Osteoblast (primary cell): ENCODE results near the gene TET2. TPM values are rescaled to one million over a fixed set of nuclear protein-coding genes. Genes with fewer than 3 reads are reported as not detected.

Source experiments
- DNase-seq: peaks from one replicate; pipeline ENCODE4 v3.0.0; 2011; ENCODE audit warnings: low spot score, mixed read lengths; ENCODE audit not compliant: insufficient read length; ENCODE audit errors: missing footprints
- H2AFZ ChIP-seq: 2 replicates; pipeline ENCODE4 v1.6.0; 2011; ENCODE audit warnings: mild to moderate bottlenecking, low read length
- H3K27ac ChIP-seq: 2 replicates; pipeline ENCODE4 v1.5.1; 2011; ENCODE audit warnings: mild to moderate bottlenecking, low read depth, low read length, moderate library complexity
- H3K27me3 ChIP-seq: 2 replicates; pipeline ENCODE4 v1.6.0; 2012; ENCODE audit warnings: mild to moderate bottlenecking, control low read depth, inconsistent platforms, low read length, moderate library complexity; ENCODE audit not compliant: insufficient read depth
- H3K36me3 ChIP-seq: 2 replicates; pipeline ENCODE4 v1.5.1; 2011; ENCODE audit warnings: mild to moderate bottlenecking, low read length, control low read depth, moderate library complexity; ENCODE audit not compliant: insufficient read depth
- H3K4me1 ChIP-seq: 2 replicates; pipeline ENCODE4 v1.5.1; 2011; ENCODE audit warnings: mild to moderate bottlenecking, low read length, control low read depth, moderate library complexity; ENCODE audit not compliant: insufficient read depth
- H3K4me2 ChIP-seq: 2 replicates; pipeline ENCODE4 v1.6.0; 2011; ENCODE audit warnings: mild to moderate bottlenecking, low read length; ENCODE audit not compliant: insufficient read depth
- H3K4me3 ChIP-seq: fragments of 200-600 bp; sonication (generic); 3 replicates; pipeline ENCODE4 v1.5.1; 2012; ENCODE audit warnings: mild to moderate bottlenecking, low read length, inconsistent platforms; ENCODE audit not compliant: insufficient read depth
- H3K79me2 ChIP-seq: 2 replicates; pipeline ENCODE4 v1.6.0; 2012; ENCODE audit warnings: mild to moderate bottlenecking, low read length, control low read depth, inconsistent platforms; ENCODE audit not compliant: insufficient read depth
- H3K9me3 ChIP-seq: 2 replicates; pipeline ENCODE4 v1.5.1; 2011; ENCODE audit warnings: low read depth, low read length, control low read depth
- H4K20me1 ChIP-seq: 2 replicates; pipeline ENCODE4 v1.6.0; 2012; ENCODE audit warnings: mild to moderate bottlenecking, low read length, control low read depth; ENCODE audit not compliant: insufficient read depth
- CTCF ChIP-seq: IDR thresholded peaks from 2 replicates; pipeline ENCODE4 v1.5.1; 2011; ENCODE audit warnings: mild to moderate bottlenecking, low read depth, low read length, moderate library complexity; ENCODE audit errors: extremely low read depth
- total RNA-seq: library from RNA; depleted of rRNA; stranded (reverse); fragments of >200 nt; gene quantifications from 2 replicates; pipeline ENCODE4 v1.2.3, GENCODE V29; 2012

The TET2 gene
- total RNA-seq, 1 donor = 15.9 TPM

- Histone ChIP-seq H3K27me3 (no peaks in the 10 kb centered on the region), H3K27ac (no peak overlapping the region), H4K20me1 (peaks cover 17% of the 10 kb centered on the region), H3K4me2 (no peak overlapping the region), H3K9me3 (no peaks in the 10 kb centered on the region), H3K36me3 (no peaks in the 10 kb centered on the region), H3K79me2 (peaks cover 44% of the 10 kb centered on the region), H3K4me3 (no peak overlapping the region), H3K4me1 (no peaks in the 10 kb centered on the region), H2AFZ (no peak overlapping the region)
- no peak for DNase-seq
- no peak for TF ChIP-seq CTCF
Observed at GRCh38 chr4:105158837-105159236, 12.2 kb downstream of the TET2 start.

- H3K4me2 ChIP-seq = no peak overlapping the region
- peaks cover 27% of the 10 kb centered on the region for H3K79me2 ChIP-seq
- TF ChIP-seq CTCF = no peak
- H3K9me3 ChIP-seq = no peaks in the 10 kb centered on the region
- H3K27ac ChIP-seq = no peak overlapping the region
- H3K4me1 ChIP-seq = no peaks in the 10 kb centered on the region
- H3K27me3 ChIP-seq = no peaks in the 10 kb centered on the region
- no peaks in the 10 kb centered on the region for H3K36me3 ChIP-seq
- H4K20me1 ChIP-seq = peaks cover 3% of the 10 kb centered on the region
- DNase-seq = no peak
- H3K4me3 ChIP-seq = no peak overlapping the region
- no peak overlapping the region for H2AFZ ChIP-seq
Observed at GRCh38 chr4:105162123-105162796, 15.6 kb downstream of the TET2 start.

- H3K79me2 ChIP-seq = peaks cover 20% of the 10 kb centered on the region
- no peak for TF ChIP-seq CTCF
- H4K20me1 ChIP-seq = peaks cover 3% of the 10 kb centered on the region
Observed at GRCh38 chr4:105164548-105164947, 17.9 kb downstream of the TET2 start.

GRCh38 chr4:105166066-105166465, 19.4 kb downstream of the TET2 start:
- Histone ChIP-seq H4K20me1 (peaks cover 6% of the 10 kb centered on the region), H3K4me2 (no peak overlapping the region), H3K79me2 (peaks cover 23% of the 10 kb centered on the region), H3K36me3 (no peaks in the 10 kb centered on the region), H3K4me1 (no peaks in the 10 kb centered on the region), H3K9me3 (no peaks in the 10 kb centered on the region), H2AFZ (no peak overlapping the region), H3K27ac (no peak overlapping the region), H3K27me3 (no peaks in the 10 kb centered on the region), H3K4me3 (no peak overlapping the region)
- no peak for TF ChIP-seq CTCF
- no peak for DNase-seq

More at GRCh38 chr4:105164548-105164947, 17.9 kb downstream of the TET2 start:
- no peaks in the 10 kb centered on the region for H3K27me3 ChIP-seq
- H3K9me3 ChIP-seq = no peaks in the 10 kb centered on the region
- H3K27ac ChIP-seq = no peak overlapping the region
- H3K4me3 ChIP-seq = no peak overlapping the region
- no peaks in the 10 kb centered on the region for H3K36me3 ChIP-seq
- no peak overlapping the region for H2AFZ ChIP-seq
- no peak for DNase-seq
- H3K4me1 ChIP-seq = no peaks in the 10 kb centered on the region
- H3K4me2 ChIP-seq = no peak overlapping the region
